ENCODE measurements around the gene NCKAP5.
"Not testable (repeated sequence)": the region's sequence is repeated elsewhere in the genome, so short reads cannot be mapped to it uniquely, and the experiment has no call there.

Gene NCKAP5

DNA sequence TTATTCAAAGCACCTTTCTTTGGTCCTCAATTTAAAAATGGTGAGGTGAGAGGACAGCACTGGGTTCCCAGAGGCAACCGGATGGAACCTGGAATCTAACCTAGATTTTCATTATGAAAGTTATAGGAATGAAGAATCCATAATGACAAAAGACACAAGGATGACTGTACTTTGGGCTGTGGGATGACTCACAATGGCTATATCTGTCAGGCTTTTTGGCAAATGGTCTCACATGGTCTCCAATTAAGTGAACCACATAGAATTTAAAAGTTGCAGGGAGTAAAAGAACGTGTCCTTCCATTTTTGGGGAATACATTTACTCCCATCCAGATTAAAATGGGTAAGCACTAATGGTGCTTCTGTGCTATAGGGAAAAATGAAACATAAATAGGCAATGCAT, 866.5 kb downstream of the NCKAP5 start:
- no peak for DNase-seq (ENCODE audit: low spot score)

DNA sequence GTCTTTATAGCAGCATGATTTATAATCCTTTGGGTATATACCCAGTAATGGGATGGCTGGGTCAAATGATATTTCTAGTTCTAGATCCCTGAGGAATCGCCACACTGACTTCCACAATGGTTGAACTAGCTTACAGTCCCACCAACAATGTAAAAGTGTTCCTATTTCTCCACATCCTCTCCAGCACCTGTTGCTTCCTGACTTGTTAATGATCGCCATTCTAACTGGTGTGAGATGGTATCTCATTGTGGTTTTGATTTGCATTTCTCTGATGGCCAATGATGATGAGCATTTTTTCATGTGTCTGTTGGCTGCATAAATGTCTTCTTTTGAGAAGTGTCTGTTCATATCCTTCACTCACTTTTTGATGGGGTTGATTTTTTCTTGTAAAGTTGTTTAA, 868.5 kb downstream of the NCKAP5 start:
- not testable (repeated sequence) for DNase-seq (ENCODE audit: low spot score)

DNA sequence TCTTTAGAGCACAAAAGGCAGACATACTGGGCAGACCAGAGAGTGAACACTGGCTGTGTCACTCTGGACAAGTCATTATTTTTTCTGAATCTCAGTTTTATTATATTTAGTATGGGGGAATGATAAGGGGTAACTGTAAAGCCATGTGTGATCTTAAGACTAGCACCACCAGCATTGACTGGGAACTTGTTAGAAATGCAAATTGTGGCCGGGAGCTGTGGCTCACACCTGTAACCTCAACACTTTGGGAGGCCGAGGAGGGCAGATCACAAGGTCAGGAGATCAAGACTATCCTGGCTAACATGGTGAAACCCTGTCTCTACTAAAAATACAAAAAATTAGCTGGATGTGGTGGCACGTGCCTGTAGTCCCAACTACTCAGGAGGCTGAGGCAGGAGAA, 869.9 kb downstream of the NCKAP5 start:
- not testable (repeated sequence) for DNase-seq (ENCODE audit: low spot score)

DNA sequence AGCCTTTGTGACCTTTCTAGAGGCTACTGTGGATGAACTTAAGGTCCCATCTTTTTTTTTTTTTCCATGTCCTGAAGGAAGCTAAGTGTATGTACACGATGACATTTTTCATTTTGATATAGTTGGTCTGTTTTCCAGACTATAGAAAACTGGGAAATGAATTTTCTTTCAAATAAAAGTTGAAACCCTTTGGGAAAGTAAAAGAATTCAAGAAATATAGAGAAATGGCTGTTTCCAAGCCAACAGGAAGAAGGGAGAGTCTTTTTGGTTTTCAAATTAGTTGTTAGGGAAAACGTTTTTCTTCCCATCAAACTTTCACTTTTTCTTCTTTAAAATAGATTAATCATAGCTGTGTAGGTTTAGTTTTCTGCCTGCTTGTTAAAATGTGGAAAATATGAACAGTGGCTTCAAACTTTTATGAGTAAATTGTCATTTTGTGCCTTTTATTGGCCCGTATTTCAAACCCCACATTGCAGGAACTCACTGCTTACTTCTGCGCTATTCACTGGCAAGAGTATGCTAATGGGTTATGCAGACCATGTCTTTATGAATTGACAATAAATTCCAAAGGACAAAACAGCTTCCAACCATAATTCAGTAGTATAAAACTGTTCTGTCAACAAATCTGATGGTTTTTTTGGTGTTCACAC, 870.6 kb downstream of the NCKAP5 start:
- DNase-seq (ENCODE audit: low spot score), result no peak

DNA sequence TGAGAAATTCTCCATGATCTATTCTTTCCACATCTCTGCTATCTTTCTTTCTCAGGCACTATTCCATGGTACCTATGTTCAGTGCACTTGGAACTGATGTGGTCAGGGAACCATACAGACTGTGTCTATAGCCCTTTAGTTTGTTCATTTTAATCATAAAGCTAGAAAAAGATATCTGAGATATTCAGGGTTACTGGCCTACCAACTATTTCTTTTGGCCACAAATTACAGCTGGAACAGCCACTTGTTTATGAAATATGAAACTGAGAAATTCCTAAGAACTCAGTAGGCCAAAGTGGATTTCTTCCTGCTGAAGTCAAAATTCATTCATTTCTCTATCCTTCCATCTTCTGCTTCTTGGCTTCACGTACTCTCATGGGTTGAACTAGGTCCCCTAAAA, 875.4 kb downstream of the NCKAP5 start:
- no peak for DNase-seq (ENCODE audit: low spot score)

DNA sequence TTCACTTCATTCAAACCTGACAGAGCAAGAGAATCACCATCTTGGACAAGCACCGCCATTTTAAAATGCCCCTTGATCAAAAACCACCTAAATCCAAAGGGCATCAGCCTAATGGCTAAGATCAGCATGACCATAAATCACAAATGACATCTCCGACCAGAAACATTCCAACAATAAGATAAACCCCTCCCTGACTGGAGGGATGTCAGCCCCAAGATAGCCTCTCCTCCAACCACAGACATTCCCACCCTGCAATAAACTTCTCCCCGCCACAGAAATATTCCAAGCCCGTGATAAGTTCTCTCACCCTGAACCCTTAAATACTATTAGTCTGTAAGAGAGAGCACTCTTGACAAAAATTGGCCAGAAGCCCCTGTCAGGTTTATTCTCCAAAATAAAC, 876.7 kb downstream of the NCKAP5 start:
- DNase-seq (ENCODE audit: low spot score), result no peak

DNA sequence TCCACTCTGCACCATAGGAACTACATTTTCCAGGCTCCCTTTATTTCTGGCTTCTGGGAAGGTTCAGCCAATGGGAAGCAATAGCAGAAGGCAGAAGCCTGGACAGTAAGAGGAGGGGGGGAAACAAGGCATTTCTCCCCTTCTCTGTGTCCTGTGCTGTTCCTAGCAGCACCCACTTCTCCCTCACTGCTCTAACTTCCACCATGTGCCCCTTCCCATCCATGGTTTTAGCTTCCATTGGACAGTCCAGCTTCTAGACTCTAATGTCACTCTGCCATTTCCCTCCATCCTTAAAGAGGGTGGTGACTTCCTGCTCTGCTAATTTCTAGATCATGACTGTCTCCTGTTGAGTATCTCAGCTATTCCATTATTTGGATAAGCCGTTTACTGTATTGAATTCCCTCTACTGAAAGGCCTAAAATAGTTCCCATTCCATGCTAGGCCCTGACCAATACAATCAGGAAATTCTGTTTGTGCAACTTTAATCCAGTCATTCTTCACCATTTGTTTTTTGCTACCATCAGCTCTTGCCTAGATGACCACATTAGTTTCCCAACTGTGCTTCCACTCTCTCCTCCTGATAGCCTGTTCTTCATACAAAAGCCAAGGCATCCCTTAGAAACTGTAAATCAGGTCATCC, 877.5 kb downstream of the NCKAP5 start:
- no peak for DNase-seq (ENCODE audit: low spot score)

DNA sequence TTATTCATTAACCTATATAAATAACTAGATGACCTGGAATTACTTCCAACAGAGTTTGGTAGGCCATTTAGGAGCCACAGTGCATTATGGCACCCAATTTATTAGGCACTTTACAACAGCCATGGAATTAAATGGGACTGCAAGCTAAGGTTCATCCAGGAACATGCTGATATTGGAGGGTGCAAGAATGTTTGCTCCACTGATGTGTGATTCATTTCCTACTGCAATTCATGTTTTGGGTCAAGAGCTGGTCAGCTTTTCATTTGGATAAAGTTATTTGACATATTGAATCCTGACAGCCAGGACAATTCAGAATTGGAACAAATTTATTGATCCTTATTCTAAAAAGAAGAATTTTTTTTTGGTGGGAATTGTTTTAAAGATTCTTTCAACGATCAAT, 886.5 kb downstream of the NCKAP5 start:
- no peak for DNase-seq (ENCODE audit: low spot score)

DNA sequence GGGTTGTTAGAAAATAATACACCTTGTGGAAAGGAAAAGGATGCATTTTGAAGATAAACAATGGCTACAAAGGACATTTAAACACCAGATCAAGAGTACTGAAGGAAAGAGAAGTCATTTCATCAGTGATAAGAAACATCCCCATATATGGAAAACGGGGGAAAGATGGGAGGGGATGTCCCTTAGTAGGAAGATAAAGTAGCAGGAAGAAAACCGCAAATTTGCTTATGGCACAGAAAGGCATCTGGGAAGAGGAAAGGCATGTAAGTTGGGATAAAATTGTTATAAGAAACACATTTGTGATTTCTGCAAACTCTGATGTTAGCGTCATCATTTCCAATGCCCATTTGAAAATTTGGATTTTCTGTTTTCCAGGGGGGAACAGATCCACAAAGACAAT, 887.7 kb downstream of the NCKAP5 start:
- DNase-seq (ENCODE audit: low spot score), result no peak

DNA sequence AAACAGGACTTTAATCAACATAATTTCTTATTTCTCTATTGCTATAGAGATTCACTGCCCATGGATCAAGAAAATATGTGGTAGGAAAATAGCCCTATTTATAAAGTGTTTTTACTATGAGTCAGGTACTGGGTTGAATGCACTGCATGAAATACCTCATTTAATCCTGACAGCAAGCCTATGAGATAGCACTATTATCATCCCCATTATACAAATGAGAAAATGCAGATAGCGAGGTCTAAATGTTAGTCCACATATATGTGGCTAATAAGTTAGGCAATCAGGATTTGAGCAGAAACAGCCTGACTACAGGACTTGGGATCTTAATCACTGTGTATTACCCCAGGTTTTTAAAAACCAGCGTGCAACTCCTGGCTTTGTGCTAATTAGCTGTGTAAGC, 889.8 kb downstream of the NCKAP5 start:
- DNase-seq (ENCODE audit: low spot score), result no peak

DNA sequence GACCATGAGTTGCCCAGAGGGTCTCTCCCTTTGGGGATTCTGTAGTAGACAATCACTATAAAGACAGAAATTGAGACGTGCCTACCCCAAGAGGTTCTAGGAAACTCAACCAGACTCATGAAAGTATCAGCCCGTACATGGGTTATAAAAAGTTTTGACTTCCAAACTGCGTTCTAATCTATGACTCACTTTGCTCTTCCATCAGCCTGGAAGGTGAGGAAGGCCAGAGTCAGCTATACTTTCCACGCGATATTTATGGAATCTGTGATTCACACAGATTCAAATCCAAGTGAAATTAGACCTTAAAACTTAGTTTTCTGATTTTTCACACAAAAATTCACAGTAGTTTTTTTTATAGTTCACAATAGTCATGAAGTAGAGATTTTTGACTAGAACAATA, 890.6 kb downstream of the NCKAP5 start:
- DNase-seq (ENCODE audit: low spot score), result no peak

DNA sequence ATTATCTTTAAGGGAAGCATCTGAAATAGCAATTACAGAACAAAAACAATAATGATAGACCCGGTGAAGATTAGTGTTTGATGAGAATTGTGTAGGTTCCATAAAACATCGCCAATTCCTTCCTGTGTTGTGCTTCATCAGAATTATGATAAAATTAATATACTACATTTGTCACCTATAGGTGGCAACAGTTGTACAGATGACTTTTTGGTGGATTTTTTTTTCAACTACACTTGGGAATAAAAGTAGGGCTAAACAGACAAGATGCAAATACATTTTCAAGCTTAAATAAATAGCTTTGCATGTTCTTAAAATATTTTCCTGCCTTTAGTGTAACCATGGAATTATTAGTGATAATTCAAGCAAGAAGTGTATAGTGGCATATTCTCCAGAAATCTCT, 891.3 kb downstream of the NCKAP5 start:
- no peak for DNase-seq (ENCODE audit: low spot score)

DNA sequence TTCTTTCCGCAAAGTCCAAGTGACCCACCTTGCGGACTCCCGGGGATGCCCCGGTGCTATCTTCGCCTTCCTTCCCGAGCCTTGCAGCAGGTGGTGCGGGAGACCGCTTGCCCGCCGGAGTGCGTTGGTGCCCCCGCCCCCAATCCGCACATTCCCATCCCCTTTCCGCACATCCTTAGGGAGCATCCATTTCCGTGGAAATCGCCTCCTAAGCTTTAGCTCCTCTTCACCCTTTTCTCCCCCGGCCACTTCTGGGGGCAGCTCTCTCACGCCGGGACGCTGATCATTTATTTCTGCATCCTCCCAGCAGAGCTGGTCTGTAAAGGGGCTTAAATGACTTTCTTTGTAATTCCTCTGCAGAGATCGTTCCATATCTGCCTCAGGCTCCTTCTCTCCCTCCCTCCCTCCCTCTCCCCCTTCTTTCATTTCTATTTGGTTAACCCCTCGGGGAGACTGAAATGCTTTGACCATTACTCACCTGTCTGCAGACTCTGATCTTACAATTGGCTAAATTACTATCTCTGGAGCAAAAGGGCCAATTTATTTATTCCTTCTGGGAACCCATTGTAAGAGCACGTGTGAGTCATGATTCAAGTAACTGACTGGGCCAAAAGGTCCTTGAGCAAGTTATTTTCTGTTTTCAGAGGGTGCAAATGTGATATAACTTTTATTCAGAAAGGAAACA, 897.0 kb downstream of the NCKAP5 start:
- no peak for DNase-seq (ENCODE audit: low spot score)

DNA sequence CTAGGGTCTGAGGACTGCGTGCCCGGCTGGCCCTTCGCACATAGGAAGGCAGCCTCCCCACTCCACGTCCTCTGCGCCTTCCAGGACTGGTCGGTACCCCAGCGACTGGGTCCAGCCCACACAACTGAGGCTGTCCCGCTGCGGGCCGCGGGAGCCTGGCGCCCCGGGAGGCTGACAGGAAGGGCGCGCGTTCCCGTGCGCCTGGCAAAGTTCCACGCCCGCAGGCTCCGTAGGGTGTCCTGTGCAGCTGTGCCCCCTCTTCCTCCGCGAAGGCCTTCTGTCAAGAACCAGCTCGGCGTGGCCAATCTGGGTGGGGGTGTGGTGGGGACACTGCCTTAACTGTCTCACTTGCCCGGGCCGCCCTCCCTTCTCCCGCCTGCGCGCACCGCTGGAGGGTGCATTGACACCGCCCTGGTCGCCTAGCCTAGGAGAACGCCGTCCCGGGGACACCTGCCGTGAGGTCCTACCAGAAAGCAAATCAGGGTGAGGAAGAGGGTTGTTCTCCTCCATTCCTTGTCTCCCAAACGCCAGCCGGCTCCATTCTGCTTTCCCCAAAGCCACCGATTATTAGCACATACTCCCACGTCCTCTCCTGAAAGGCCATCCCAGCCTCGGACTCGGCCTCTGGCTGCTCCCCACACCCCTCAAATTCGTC, 897.6 kb downstream of the NCKAP5 start:
- no peak for DNase-seq (ENCODE audit: low spot score)

DNA sequence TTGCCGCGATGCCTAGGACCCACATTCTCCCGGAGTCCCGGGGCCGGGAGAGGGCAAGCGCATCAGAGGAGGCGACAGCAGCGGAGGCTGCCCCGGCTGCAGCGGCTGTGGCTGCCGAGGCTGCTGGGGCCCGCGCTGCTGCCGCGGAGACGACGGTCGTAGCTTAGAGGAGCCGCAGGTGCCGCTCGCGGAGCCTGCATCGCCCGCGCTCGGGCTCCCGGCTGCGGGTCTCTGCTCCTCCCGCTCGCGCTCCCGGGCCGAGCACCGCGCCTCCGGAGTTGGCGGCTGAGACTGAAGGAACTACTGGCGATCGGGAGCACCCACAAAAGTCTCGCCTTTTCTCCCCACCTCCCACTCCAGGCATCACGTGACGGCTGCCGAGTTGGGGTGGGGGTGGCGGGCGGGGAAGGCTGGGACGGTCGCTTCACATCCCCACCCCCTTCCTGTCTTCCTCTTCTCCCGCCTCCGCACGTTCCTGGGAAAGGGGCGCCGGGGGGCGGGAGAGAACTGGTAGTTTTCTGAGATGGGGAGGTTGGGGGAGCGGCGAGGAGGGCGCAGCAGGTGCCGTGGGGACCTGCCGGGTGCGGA, 898.3 kb downstream of the NCKAP5 start, which contains the start of gene LYPD1:
LYPD1 (minus strand) TSS at position 298 of the 588 bp plus-strand sequence; CDS start at position 25, 273 bp downstream.
- no peak for DNase-seq (ENCODE audit: low spot score)

DNA sequence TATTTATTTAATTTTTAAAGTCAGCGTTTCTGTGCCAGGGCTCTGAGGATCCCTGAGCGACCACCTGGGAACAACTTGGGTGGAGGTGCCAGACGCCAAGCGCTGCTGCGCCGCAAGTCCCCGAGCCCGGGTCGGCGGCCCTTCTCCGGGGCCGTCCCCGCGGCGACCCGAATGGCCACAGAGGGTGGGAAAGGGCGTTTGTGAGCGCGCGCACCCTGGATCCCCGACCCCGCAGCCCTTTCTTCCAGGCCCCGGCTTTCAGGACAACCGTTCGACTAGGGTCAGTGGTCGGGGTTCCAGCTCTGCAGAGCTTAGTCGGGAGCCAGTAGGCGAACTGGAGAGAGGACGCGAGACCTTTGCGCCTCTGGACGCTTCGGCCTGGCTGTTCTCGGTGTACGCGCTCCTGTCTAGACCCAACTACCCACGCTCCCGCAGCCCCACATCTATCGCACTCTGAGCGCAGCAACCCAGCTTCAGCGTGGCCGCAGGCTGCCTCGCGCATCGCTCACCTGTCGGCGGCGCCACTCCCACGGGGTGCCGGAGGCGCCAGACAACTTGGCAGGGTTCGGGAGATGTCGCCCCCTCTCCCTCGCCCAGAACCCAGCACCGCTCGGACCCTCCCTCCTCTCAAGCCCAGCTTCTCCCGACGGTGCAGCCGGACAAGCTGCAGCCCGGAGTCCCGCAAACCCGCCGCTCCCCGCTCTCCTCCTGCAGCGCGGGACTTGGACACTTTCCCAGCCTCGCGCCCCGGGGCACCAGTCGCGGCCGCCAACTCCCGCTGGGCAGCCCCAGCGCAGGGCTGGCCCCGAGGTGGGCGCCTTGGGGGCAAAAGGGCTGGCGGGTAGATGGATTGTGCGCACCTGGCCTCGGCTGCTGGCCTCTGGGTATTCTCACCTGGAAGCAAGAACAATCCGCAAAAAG, 899.0 kb downstream of the NCKAP5 start:
- DNase-seq (ENCODE audit: low spot score), result no peak

DNA sequence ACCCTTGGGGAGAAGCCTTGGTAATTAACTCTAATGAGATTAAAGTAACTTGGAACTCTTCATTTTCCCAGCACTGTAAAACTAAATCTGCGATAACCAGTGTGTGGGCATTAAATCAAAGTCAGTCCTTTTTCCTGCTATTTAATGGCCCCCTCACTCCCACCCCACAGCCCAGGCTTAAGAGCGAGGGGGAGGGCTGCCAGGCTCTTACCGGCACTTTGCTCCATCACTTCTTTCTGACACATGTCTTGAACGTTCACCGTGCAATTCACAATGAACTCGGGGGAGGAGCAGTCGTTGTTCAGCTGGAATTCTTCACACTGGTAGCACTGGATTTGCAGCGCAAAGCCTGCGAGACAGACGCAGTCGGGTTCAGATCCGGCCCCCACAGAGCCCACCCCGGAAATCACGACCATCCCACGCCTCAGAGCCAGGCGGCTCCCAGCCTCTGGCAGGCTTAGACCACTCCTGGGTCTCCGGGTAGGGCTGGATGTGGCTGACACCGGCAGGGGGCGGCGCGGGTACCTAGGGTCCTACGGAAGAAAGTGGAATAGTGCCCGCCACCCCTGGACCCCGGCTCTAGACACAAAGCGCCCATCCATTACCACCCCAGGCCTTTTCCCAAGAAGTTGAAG, 900.0 kb downstream of the NCKAP5 start:
- DNase-seq (ENCODE audit: low spot score), result no peak

DNA sequence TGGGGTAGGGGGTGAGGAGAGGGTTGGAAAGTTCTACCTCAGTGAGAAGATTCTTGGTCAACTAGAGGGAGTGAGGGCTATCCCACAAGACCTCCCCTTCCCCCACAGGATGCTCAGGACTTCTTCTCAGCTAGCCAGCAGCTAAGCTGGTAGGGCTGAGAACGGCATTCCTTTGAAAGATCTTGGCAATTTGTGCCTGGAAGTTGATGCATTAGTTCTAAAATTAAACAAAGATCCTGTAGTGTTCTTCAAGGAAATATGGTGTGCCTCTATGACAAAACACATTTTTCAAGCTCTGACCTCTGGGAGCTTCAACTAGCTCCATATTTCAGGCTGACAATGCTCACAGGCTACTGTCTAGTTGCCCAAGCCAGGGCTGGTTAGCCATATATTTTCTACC, 900.6 kb downstream of the NCKAP5 start:
- DNase-seq (ENCODE audit: low spot score), result no peak

DNA sequence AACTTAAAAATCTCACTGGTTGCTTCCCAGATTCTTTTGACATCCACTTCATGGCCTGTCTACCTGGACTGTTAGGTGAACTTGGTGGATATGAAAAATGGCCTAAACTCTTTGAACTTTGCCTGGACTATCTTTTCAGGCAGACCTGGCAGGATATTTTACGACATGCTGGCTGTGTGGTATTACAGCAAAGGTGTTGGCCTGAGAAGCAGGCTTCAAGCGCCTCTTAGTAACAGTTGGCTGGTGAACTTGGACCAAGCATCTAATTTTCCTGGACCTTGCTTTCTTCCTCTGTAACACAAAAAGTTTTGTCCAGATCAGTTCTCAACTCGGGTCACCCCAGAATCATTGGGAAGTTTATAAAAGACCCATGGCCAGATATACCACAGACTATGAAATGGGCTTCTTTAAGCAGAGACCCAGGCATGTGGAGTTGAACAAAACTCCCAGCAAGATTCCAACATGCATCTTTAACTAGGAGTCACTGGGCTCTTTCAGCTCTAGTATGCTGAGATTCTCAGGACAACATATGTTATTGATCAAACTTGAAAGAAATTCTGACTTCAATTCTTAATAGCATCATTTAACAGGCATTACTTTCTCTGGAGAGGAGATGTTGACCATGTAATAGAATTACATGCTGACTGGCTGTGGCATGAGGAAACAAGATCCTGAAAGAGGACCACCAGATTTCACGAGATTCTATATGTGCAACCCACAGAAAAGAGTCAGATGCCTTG, 902.7 kb downstream of the NCKAP5 start:
- no peak for DNase-seq (ENCODE audit: low spot score)

DNA sequence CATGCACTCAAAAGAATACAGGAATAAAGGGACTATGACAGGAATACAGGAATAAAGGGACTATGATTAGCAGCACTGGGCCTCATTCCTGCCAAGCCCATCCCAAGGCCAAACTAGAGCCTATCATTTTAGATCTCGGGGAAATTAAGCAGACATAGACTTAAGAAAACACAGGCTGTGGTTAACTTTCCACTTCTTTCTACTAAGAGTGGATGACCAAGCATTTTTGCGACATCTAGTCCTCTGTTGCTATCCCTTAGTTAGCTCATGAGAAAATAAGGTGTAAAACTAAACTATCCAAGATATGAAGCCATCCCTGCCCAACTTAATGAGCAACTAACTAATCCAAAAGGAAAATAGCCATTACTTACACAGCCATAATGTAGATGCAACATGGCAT, 904.2 kb downstream of the NCKAP5 start:
- DNase-seq (ENCODE audit: low spot score), result no peak
